ENCODE measurements around the gene MYBPC1. TPM values are rescaled to one million over a fixed set of nuclear protein-coding genes. Genes with fewer than 3 reads are reported as not detected.

Gene MYBPC1
- total and polyA plus RNA-seq, 2 donors from 2014 or later, result not detected

DNA sequence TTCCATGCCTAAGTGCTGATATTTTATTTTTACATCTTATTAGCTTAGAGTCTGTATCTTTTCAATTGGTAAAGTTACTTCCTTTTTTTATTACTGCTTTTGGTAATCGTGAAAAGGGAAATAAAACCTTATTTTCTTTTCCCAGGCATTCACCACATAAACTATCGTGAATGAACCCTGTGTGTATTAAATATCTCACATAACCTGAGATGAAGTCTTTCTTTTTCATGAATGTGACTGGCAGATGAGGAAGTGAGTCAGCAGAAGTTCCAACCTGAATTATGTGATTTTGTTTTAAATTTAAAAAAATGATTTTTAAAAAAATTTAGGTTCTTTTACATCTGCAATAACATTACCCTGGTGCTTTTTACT is 26.0 kb downstream of the MYBPC1 start:
- Histone ChIP-seq H3K9me3 (ENCODE audit: control insufficient read depth in 2 of 3, insufficient read depth in 1 of 3, low read length in 3 of 3) (no peaks in the 10 kb centered on the region), H3K9ac (ENCODE audit: low read length in 3 of 3) (no peak overlapping the region), H3K4me1 (ENCODE audit: control insufficient read depth in 2 of 3, insufficient read depth in 2 of 3, low read depth in 1 of 3, low read length in 3 of 3) (no peaks in the 10 kb centered on the region), H3K4me3 (ENCODE audit: low read length in 3 of 3) (no peak overlapping the region), H3K27me3 (ENCODE audit: control insufficient read depth, insufficient read depth, low read length) (no peaks in the 10 kb centered on the region), H3K36me3 (ENCODE audit: control insufficient read depth in 2 of 3, insufficient read depth in 3 of 3, low read length in 3 of 3) (no peaks in the 10 kb centered on the region), H3K27ac (ENCODE audit: low read depth in 2 of 2, low read length in 2 of 2) (no peak overlapping the region)
- FAIRE-seq (no peak), DNase-seq (no peak)
- intact Hi-C loops (cut with DNase I), result no loop called here
- TF ChIP-seq, protein P1, sequence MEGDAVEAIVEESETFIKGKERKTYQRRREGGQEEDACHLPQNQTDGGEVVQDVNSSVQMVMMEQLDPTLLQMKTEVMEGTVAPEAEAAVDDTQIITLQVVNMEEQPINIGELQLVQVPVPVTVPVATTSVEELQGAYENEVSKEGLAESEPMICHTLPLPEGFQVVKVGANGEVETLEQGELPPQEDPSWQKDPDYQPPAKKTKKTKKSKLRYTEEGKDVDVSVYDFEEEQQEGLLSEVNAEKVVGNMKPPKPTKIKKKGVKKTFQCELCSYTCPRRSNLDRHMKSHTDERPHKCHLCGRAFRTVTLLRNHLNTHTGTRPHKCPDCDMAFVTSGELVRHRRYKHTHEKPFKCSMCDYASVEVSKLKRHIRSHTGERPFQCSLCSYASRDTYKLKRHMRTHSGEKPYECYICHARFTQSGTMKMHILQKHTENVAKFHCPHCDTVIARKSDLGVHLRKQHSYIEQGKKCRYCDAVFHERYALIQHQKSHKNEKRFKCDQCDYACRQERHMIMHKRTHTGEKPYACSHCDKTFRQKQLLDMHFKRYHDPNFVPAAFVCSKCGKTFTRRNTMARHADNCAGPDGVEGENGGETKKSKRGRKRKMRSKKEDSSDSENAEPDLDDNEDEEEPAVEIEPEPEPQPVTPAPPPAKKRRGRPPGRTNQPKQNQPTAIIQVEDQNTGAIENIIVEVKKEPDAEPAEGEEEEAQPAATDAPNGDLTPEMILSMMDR (IDR thresholded peaks at IDR 0.05; ENCODE audit: borderline replicate concordance, extremely low read depth, insufficient read depth), result no peak

DNA sequence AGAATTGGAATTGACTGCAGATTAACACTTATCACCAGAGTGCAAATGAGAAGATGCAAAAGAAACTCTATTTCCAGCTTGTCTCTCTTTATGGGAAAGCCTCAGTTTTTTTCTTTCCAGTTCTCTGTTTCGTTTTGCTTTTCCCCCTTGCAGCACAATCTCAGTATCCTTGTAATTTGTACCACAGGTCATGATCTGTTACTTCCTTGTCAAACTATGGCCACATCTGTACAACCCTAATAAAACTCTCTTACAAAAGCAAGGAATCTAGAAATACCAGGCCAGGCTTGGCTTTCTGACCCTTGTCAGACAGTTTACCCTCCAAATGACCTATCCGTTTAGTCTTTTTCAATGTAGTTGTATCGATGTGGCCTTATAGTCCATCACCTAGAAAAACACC is 33.9 kb downstream of the MYBPC1 start:
- TF ChIP-seq, protein P1 (IDR thresholded peaks at IDR 0.05; ENCODE audit: borderline replicate concordance, extremely low read depth, insufficient read depth), result no peak
- Histone ChIP-seq H3K4me1 (ENCODE audit: control insufficient read depth in 2 of 3, insufficient read depth in 2 of 3, low read depth in 1 of 3, low read length in 3 of 3) (no peaks in the 10 kb centered on the region), H3K36me3 (ENCODE audit: control insufficient read depth in 2 of 3, insufficient read depth in 3 of 3, low read length in 3 of 3) (no peaks in the 10 kb centered on the region), H3K9me3 (ENCODE audit: control insufficient read depth in 2 of 3, insufficient read depth in 1 of 3, low read length in 3 of 3) (no peaks in the 10 kb centered on the region), H3K4me3 (ENCODE audit: low read length in 3 of 3) (no peak overlapping the region), H3K27me3 (ENCODE audit: control insufficient read depth, insufficient read depth, low read length) (no peaks in the 10 kb centered on the region), H3K27ac (ENCODE audit: low read depth in 2 of 2, low read length in 2 of 2) (no peak overlapping the region), H3K9ac (ENCODE audit: low read length in 3 of 3) (no peak overlapping the region)
- no peak for FAIRE-seq
- no peak for DNase-seq
- intact Hi-C loops (cut with DNase I), result no loop called here

DNA sequence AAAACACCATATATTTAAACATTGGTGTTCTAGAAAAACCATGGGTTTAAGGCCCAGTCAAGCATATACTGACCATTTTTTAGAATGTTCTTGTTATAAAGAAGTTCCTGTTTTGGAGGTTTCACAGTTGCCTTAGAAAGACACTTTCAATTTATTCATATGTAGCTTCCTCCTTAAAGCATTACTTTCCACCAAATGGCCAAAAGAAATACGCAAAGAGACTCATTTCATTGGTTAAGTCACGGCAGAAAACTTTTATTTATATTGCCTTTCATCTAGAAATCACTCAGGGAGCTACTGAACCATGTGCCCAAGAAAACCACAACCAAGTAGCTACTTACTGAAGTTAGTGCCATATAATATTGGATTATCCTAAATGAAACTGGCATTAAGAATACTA is 40.0 kb downstream of the MYBPC1 start:
- no peaks in the 10 kb centered on the region for H3K9me3 ChIP-seq (ENCODE audit: control insufficient read depth in 2 of 3, insufficient read depth in 1 of 3, low read length in 3 of 3)
- no peak overlapping the region for H3K9ac ChIP-seq (ENCODE audit: low read length in 3 of 3)
- no peaks in the 10 kb centered on the region for H3K36me3 ChIP-seq (ENCODE audit: control insufficient read depth in 2 of 3, insufficient read depth in 3 of 3, low read length in 3 of 3)
- H3K4me1 ChIP-seq (ENCODE audit: control insufficient read depth in 2 of 3, insufficient read depth in 2 of 3, low read depth in 1 of 3, low read length in 3 of 3), result no peaks in the 10 kb centered on the region
- H3K27me3 ChIP-seq (ENCODE audit: control insufficient read depth, insufficient read depth, low read length), result no peaks in the 10 kb centered on the region
- FAIRE-seq, result no peak
- intact Hi-C loops (cut with DNase I), result no loop called here
- H3K27ac ChIP-seq (ENCODE audit: low read depth in 2 of 2, low read length in 2 of 2), result no peak overlapping the region
- TF ChIP-seq, protein P1 (IDR thresholded peaks at IDR 0.05; ENCODE audit: borderline replicate concordance, extremely low read depth, insufficient read depth), result no peak
- H3K4me3 ChIP-seq (ENCODE audit: low read length in 3 of 3), result no peak overlapping the region
- no peak for DNase-seq

DNA sequence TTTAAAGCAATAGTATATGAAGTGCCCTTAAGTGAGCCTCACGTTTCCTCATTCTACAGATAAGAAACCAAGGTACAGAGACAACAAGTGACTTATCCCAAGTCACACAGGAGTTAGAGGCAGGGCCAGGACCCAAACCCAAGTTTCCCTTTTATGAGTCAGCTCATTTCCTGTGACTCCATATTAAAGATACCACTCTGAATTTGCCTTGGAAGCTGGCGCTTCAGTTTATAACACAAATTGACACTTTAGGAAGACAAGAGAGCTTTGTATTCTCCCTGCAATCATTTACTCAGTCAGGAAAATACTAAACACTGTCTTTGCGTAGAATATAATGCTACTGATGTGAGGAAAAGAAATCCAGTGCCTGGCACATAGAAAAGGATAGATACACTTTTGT is 43.2 kb downstream of the MYBPC1 start:
- TF ChIP-seq, protein P1 (IDR thresholded peaks at IDR 0.05; ENCODE audit: borderline replicate concordance, extremely low read depth, insufficient read depth), result no peak
- H3K9me3 ChIP-seq (ENCODE audit: control insufficient read depth in 2 of 3, insufficient read depth in 1 of 3, low read length in 3 of 3), result no peaks in the 10 kb centered on the region
- H3K36me3 ChIP-seq (ENCODE audit: control insufficient read depth in 2 of 3, insufficient read depth in 3 of 3, low read length in 3 of 3), result no peaks in the 10 kb centered on the region
- intact Hi-C loops (cut with DNase I), result no loop called here
- H3K27ac ChIP-seq (ENCODE audit: low read depth in 2 of 2, low read length in 2 of 2), result no peak overlapping the region
- peaks cover 0 to 3% (median 0%) of the 10 kb centered on the region in 3 donors for H3K4me1 ChIP-seq (ENCODE audit: control insufficient read depth in 2 of 3, insufficient read depth in 2 of 3, low read depth in 1 of 3, low read length in 3 of 3)
- no peak overlapping the region for H3K9ac ChIP-seq (ENCODE audit: low read length in 3 of 3)
- DNase-seq (no peak), FAIRE-seq (no peak)
- peaks cover 2% of the 10 kb centered on the region for H3K27me3 ChIP-seq (ENCODE audit: control insufficient read depth, insufficient read depth, low read length)
- no peak overlapping the region for H3K4me3 ChIP-seq (ENCODE audit: low read length in 3 of 3)
